ENCODE data around the gene ARHGEF19. TPM values are rescaled to one million over a fixed set of nuclear protein-coding genes. Genes with fewer than 3 reads are reported as not detected.
A peak's percentile ranks its signal among the peaks of the same experiment; 100 is the strongest.

ARHGEF19 gene
- total and polyA plus RNA-seq, 9 of the 15 experiments (the other 6 are each of a cell fraction or from before 2014, with no cell fraction given): 0.73 to 21.0 (median 5.2) TPM

GRCh38 chr1:16206547-16207317 is 5.7 kb downstream of the ARHGEF19 start (continued):
- peak; percentile 71; the same call in 1 of the 2 replicates for TF ChIP-seq PHF8 (IDR thresholded peaks at IDR 0.05; ENCODE audit: borderline replicate concordance, low read length)
- peak; percentile 65; the same call in 1 of the 2 replicates for TF ChIP-seq ZBTB9 (CRISPR knock-in tag; IDR thresholded peaks at IDR 0.05)
- no peak for TF ChIP-seq ESRRB (CRISPR knock-in tag; IDR thresholded peaks at IDR 0.05; ENCODE audit: borderline replicate concordance)
- TF ChIP-seq TCFL5 (CRISPR knock-in tag; conservative IDR thresholded peaks at IDR 0.05): no peak
- 0 out of 2 replicates have a peak, but pooled peaks have one; percentile 20 for TF ChIP-seq CBX5 (IDR thresholded peaks at IDR 0.05; ENCODE audit: borderline replicate concordance, low read depth)
- TF ChIP-seq GTF2B (IDR thresholded peaks at IDR 0.05; ENCODE audit: extremely low read depth, insufficient read length): no peak
- TF ChIP-seq KLF6 (CRISPR knock-in tag; IDR thresholded peaks at IDR 0.05; ENCODE audit: borderline replicate concordance): no peak; the same call in 1 of the 2 replicates
- TF ChIP-seq MTA1 (IDR thresholded peaks at IDR 0.05; ENCODE audit: borderline replicate concordance): no peak
- no peak for TF ChIP-seq GATA2 (CRISPR knock-in tag; IDR thresholded peaks at IDR 0.05)
- peak; percentile 94 for TF ChIP-seq EP400 (IDR thresholded peaks at IDR 0.05)
- TF ChIP-seq PHB (CRISPR knock-in tag; IDR thresholded peaks at IDR 0.05): no peak
- no peak for TF ChIP-seq ZNF124 (CRISPR knock-in tag; IDR thresholded peaks at IDR 0.05)
- TF ChIP-seq ELK1 (CRISPR knock-in tag; IDR thresholded peaks at IDR 0.05): no peak
- 0 out of 2 replicates have a peak, but pooled peaks have one; percentile 40 for TF ChIP-seq ERF (CRISPR knock-in tag; IDR thresholded peaks at IDR 0.05)
- TF ChIP-seq ZNF75A (CRISPR knock-in tag; IDR thresholded peaks at IDR 0.05): no peak
- TF ChIP-seq ZNF586 (CRISPR knock-in tag; conservative IDR thresholded peaks at IDR 0.05): no peak
- peak; percentile 75; the same call in 1 of the 2 replicates for TF ChIP-seq ZNF12 (CRISPR knock-in tag; IDR thresholded peaks at IDR 0.05)
- no peak for TF ChIP-seq CBFA2T2 (conservative IDR thresholded peaks at IDR 0.05)
- no peak for TF ChIP-seq RBM17 (IDR thresholded peaks at IDR 0.05; ENCODE audit: borderline replicate concordance, low read depth, low read length)
- TF ChIP-seq FUS (optimal IDR thresholded peaks at IDR 0.05; ENCODE audit: low read depth, low read length): no peak
- TF ChIP-seq E2F3 (CRISPR knock-in tag; IDR thresholded peaks at IDR 0.05): 0 out of 2 replicates have a peak, but pooled peaks have one; percentile 12
- peak; percentile 57; the same call in 1 of the 2 replicates for TF ChIP-seq CREB1 (IDR thresholded peaks at IDR 0.05)
- TF ChIP-seq CREB1 (CRISPR knock-in tag; IDR thresholded peaks at IDR 0.05): peak; percentile 66
- TF ChIP-seq ZNF431 (CRISPR knock-in tag; IDR thresholded peaks at IDR 0.05): no peak
- no peak for TF ChIP-seq USF1 (CRISPR knock-in tag; IDR thresholded peaks at IDR 0.05)
- no peak for TF ChIP-seq DIDO1 (tag; IDR thresholded peaks at IDR 0.05; ENCODE audit: low read depth)
- TF ChIP-seq ZNF253 (CRISPR knock-in tag; conservative IDR thresholded peaks at IDR 0.05): no peak

Measured in K562 (cell line).